Lower leg skin (tissue), 3 donors: Measurements from ENCODE around the gene FAM149A.

Source experiments
- POLR2A ChIP-seq, 2 donors: fragments of 450-650 bp; IDR thresholded peaks; one replicate each; pipeline ENCODE4 v1.6.1; 2016 to 2017; ENCODE audit warnings: antibody characterized with exemption in 2 of 2, mild to moderate bottlenecking in 1 of 2, moderate library complexity in 1 of 2
- TF ChIP-seq, protein P1 (sequence below), 3 donors: fragments of 450-650 bp; IDR thresholded peaks; one replicate each; pipeline ENCODE4 v1.5.1; 2016; ENCODE audit warnings: antibody characterized with exemption in 3 of 3, mild to moderate bottlenecking in 3 of 3, moderate library complexity in 2 of 3

GRCh38 chr4:186078981-186079638, 25.4 kb upstream of the FAM149A start:
- TF ChIP-seq, protein P1, sequence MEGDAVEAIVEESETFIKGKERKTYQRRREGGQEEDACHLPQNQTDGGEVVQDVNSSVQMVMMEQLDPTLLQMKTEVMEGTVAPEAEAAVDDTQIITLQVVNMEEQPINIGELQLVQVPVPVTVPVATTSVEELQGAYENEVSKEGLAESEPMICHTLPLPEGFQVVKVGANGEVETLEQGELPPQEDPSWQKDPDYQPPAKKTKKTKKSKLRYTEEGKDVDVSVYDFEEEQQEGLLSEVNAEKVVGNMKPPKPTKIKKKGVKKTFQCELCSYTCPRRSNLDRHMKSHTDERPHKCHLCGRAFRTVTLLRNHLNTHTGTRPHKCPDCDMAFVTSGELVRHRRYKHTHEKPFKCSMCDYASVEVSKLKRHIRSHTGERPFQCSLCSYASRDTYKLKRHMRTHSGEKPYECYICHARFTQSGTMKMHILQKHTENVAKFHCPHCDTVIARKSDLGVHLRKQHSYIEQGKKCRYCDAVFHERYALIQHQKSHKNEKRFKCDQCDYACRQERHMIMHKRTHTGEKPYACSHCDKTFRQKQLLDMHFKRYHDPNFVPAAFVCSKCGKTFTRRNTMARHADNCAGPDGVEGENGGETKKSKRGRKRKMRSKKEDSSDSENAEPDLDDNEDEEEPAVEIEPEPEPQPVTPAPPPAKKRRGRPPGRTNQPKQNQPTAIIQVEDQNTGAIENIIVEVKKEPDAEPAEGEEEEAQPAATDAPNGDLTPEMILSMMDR (IDR thresholded peaks at IDR 0.05): no peak
- TF ChIP-seq POLR2A (IDR thresholded peaks at IDR 0.05): no peak
